ENCODE measurements around the gene CPSF7. TPM values are rescaled to one million over a fixed set of nuclear protein-coding genes. Genes with fewer than 3 reads are reported as not detected.

CPSF7 gene
- total and polyA plus RNA-seq, 10 of the 15 experiments (the other 5 are each of a cell fraction or from before 2014, with no cell fraction given): 14.9 to 93.1 (median 60.9) TPM

DNA sequence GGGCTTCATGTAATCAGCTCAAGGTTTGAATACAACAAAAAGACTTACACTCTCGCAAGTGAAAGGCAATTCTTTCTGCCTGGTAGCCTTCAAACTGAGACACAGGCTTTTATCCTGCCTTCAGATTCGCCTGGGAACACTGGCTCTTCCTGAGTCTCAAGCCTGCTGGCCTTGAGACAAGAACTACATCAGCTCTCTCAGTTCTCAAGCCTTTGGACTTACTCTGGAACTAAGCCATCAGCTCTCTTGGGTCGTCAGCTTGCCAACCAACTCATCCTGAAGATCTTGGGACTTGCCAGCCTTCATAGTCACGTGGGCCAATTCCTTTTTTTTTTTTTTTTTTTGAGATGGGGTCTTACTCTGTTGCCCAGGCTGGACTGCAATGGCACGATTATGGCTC is 43.1 kb upstream of the CPSF7 start:
- Histone ChIP-seq H3K4me3 (no peak overlapping the region), H3K4me1 (ENCODE audit: control insufficient read depth, insufficient read depth, low read length) (no peaks in the 10 kb centered on the region), H3K4me2 (ENCODE audit: control insufficient read depth, insufficient read depth) (no peak overlapping the region), H3K36me3 (ENCODE audit: control insufficient read depth in 2 of 2, insufficient read depth in 2 of 2, low read length in 1 of 2) (no peaks in the 10 kb centered on the region; a peak in 1 of 4 replicates), H3K79me2 (ENCODE audit: control insufficient read depth, insufficient read depth, low read length) (no peaks in the 10 kb centered on the region), H4K20me1 (ENCODE audit: control insufficient read depth, insufficient read depth) (peaks cover 1% of the 10 kb centered on the region; the same call in 1 of the 2 replicates), H3K9me3 (replicated peaks; ENCODE audit: control insufficient read depth, insufficient read depth, low read length) (no peaks in the 10 kb centered on the region), H3K27ac (ENCODE audit: control insufficient read depth, insufficient read depth) (no peak overlapping the region), H2AFZ (ENCODE audit: control insufficient read depth, low read depth, low read length) (no peak overlapping the region), H3K9ac (ENCODE audit: control insufficient read depth, insufficient read depth, low read length) (no peak overlapping the region), H3K27me3 (replicated peaks in 1 of 2; ENCODE audit: control insufficient read depth in 2 of 2, insufficient read depth in 2 of 2, low read length in 1 of 2) (no peaks in the 10 kb centered on the region)
- WGBS (ENCODE audit: insufficient coverage, insufficient replicate concordance, low lambda C conversion rate, missing lambda C conversion rate): 82% methylated on average over 5 of the region's 5 CpGs
- BruUV-seq (replicated peaks): no TSS peak
- intact Hi-C loops (cut with micrococcal nuclease; ENCODE audit: unreplicated experiment) (loop anchor here (10.0 kb wide), 1 partner anchor 262 kb away; no protein-coding TSS in a partner anchor), in situ Hi-C loops (cut with MboI) (no loop called here)
- TF ChIP-seq, protein P1, sequence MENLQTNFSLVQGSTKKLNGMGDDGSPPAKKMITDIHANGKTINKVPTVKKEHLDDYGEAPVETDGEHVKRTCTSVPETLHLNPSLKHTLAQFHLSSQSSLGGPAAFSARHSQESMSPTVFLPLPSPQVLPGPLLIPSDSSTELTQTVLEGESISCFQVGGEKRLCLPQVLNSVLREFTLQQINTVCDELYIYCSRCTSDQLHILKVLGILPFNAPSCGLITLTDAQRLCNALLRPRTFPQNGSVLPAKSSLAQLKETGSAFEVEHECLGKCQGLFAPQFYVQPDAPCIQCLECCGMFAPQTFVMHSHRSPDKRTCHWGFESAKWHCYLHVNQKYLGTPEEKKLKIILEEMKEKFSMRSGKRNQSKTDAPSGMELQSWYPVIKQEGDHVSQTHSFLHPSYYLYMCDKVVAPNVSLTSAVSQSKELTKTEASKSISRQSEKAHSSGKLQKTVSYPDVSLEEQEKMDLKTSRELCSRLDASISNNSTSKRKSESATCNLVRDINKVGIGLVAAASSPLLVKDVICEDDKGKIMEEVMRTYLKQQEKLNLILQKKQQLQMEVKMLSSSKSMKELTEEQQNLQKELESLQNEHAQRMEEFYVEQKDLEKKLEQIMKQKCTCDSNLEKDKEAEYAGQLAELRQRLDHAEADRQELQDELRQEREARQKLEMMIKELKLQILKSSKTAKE (IDR thresholded peaks at IDR 0.05; ENCODE audit: low read depth, poor library complexity, severe bottlenecking): no peak
- TF ChIP-seq MYC (IDR thresholded peaks at IDR 0.05; ENCODE audit: insufficient read depth, insufficient read length, insufficient replicate concordance, low read length, severe bottlenecking) (no peak), ZNF207 (IDR thresholded peaks at IDR 0.05; ENCODE audit: borderline replicate concordance) (no peak)
- TF ChIP-seq, protein P2, sequence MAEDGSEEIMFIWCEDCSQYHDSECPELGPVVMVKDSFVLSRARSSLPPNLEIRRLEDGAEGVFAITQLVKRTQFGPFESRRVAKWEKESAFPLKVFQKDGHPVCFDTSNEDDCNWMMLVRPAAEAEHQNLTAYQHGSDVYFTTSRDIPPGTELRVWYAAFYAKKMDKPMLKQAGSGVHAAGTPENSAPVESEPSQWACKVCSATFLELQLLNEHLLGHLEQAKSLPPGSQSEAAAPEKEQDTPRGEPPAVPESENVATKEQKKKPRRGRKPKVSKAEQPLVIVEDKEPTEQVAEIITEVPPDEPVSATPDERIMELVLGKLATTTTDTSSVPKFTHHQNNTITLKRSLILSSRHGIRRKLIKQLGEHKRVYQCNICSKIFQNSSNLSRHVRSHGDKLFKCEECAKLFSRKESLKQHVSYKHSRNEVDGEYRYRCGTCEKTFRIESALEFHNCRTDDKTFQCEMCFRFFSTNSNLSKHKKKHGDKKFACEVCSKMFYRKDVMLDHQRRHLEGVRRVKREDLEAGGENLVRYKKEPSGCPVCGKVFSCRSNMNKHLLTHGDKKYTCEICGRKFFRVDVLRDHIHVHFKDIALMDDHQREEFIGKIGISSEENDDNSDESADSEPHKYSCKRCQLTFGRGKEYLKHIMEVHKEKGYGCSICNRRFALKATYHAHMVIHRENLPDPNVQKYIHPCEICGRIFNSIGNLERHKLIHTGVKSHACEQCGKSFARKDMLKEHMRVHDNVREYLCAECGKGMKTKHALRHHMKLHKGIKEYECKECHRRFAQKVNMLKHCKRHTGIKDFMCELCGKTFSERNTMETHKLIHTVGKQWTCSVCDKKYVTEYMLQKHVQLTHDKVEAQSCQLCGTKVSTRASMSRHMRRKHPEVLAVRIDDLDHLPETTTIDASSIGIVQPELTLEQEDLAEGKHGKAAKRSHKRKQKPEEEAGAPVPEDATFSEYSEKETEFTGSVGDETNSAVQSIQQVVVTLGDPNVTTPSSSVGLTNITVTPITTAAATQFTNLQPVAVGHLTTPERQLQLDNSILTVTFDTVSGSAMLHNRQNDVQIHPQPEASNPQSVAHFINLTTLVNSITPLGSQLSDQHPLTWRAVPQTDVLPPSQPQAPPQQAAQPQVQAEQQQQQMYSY (CRISPR knock-in tag; IDR thresholded peaks at IDR 0.05): no peak
- no peak for DNase-seq (ENCODE audit: low read depth, low spot score)
- ChIA-PET CTCF (interaction anchor here (0.6 to 1.9 kb wide), 4 partner anchors 9 to 195 kb away, joined by 3 to 7 read pairs (median 4); no protein-coding TSS in a partner anchor), RAD21 (ENCODE audit: unreplicated experiment) (interaction anchor here (0.7 kb wide), 1 partner anchor 26 kb away, joined by 4 read pairs; no protein-coding TSS in a partner anchor), POLR2A (interaction anchor here (0.6 kb wide), 1 partner anchor 340 kb away, joined by 3 read pairs; no protein-coding TSS in a partner anchor), SMC1A (ENCODE audit: uncharacterized antibody, unreplicated experiment) (no interaction called here)
- no peak for FAIRE-seq
- ATAC-seq: no peak
